A549 (cell line): ENCODE measurements around the gene PLPPR4. TPM values are rescaled to one million over a fixed set of nuclear protein-coding genes. Genes with fewer than 3 reads are reported as not detected.

Source experiments
- ATAC-seq, 2 experiments: fragments of 200-7000 bp in 1 of 2; fragments of >200 bp in 1 of 2; cut with Nextera tagmentation in 1 of 2; cut with Tn5 transposase in 1 of 2; 3 replicates each; pipeline versions ENCODE4 v1.8.0 to v1.9.1; 2018 to 2020; ENCODE audit warnings: mild to moderate bottlenecking in 1 of 2, moderate library complexity in 1 of 2
- CTCF ChIA-PET: fragments of 300-600 bp; sonication (Branson Sonifier 250); formaldehyde crosslinking; extraction: SDS; loops from one replicate; lab custom pipeline; 2021; ENCODE audit warnings: antibody characterized with exemption, inconsistent platforms; lab: Yijun Ruan, JAX
- POLR2A ChIA-PET: fragments of 350-600 bp; formaldehyde crosslinking; extraction: SDS; loops from one replicate; lab custom pipeline; 2021; ENCODE audit warnings: antibody characterized with exemption, inconsistent platforms; lab: Yijun Ruan, JAX
- DNase-seq, 2 experiments: peaks; one replicate each; pipeline versions ENCODE4 v3.0.0 to v3.0.0-alpha.2; 2011 to 2016; ENCODE audit warnings: low read depth in 1 of 2, low spot score in 1 of 2
- FAIRE-seq: peaks from 2 replicates; lab custom pipeline; 2011; peaks lifted over from hg19 to GRCh38; lab: Jason Lieb, UNC
- H3K27ac ChIP-seq, 2 experiments: fragments of >200 bp; sonication (Bioruptor Twin); formaldehyde crosslinking; 3 replicates each; pipeline ENCODE4 v1.5.1; 2016 to 2017
- H3K4me1 ChIP-seq: fragments of >200 bp; sonication (Bioruptor Twin); formaldehyde crosslinking; 3 replicates; pipeline ENCODE4 v1.6.1; 2016
- H3K4me2 ChIP-seq: fragments of >200 bp; sonication (Bioruptor Twin); formaldehyde crosslinking; 3 replicates; pipeline ENCODE4 v1.6.1; 2016
- H3K4me3 ChIP-seq: fragments of >200 bp; sonication (Bioruptor Twin); formaldehyde crosslinking; 3 replicates; pipeline ENCODE4 v1.5.1; 2016
- H3K9me3 ChIP-seq: fragments of >200 bp; sonication (Bioruptor Twin); formaldehyde crosslinking; 3 replicates; pipeline ENCODE4 v1.6.1; 2016
- BHLHE40 ChIP-seq: IDR thresholded peaks from 2 replicates; pipeline ENCODE4 v1.6.1; 2012; ENCODE audit warnings: low read depth, low read length, inconsistent platforms
- CEBPB ChIP-seq, 2 experiments: fragments of >200 bp in 1 of 2; sonication (Bioruptor Twin) in 1 of 2; formaldehyde crosslinking in 1 of 2; IDR thresholded peaks; 2 replicates each; pipeline ENCODE4 v1.6.1; 2012 to 2016
- CHD2 ChIP-seq: fragments of 150-350 bp; IDR thresholded peaks from 2 replicates; pipeline ENCODE4 v1.6.1; 2014; ENCODE audit warnings: low read length; ENCODE audit not compliant: partially characterized antibody
- EHF ChIP-seq: fragments of 250-450 bp; sonication (Bioruptor Pico); IDR thresholded peaks from 2 replicates; pipeline ENCODE4 v1.5.0; 2020; ENCODE audit warnings: mild to moderate bottlenecking
- EHMT2 ChIP-seq: fragments of 200-600 bp; sonication (generic); IDR thresholded peaks from 2 replicates; pipeline ENCODE4 v1.6.1; 2016; ENCODE audit warnings: antibody characterized with exemption, low read depth, mild to moderate bottlenecking, moderate library complexity
- ESRRA ChIP-seq: fragments of 150-350 bp; IDR thresholded peaks from 2 replicates; pipeline ENCODE4 v1.6.1; 2014; ENCODE audit warnings: mild to moderate bottlenecking, low read length, borderline replicate concordance
- GATA3 ChIP-seq: IDR thresholded peaks from 2 replicates; pipeline ENCODE4 v1.6.1; 2012; ENCODE audit warnings: borderline replicate concordance
- HEYL ChIP-seq: fragments of 250-450 bp; sonication (Bioruptor Pico); IDR thresholded peaks from 2 replicates; pipeline ENCODE4 v1.8.0; 2021; ENCODE audit warnings: mild to moderate bottlenecking, moderate library complexity
- HOXB5 ChIP-seq: fragments of 250-450 bp; sonication (Bioruptor Pico); IDR thresholded peaks from 2 replicates; pipeline ENCODE4 v1.5.0; 2020; ENCODE audit warnings: mild to moderate bottlenecking, moderate library complexity
- JUNB ChIP-seq: fragments of >200 bp; sonication (Bioruptor Twin); formaldehyde crosslinking; IDR thresholded peaks from 2 replicates; pipeline ENCODE4 v1.6.1; 2016
- KDM5A ChIP-seq: fragments of 200-600 bp; sonication (generic); IDR thresholded peaks from 2 replicates; pipeline ENCODE4 v1.6.1; 2016; ENCODE audit warnings: antibody characterized with exemption, mild to moderate bottlenecking
- MYC ChIP-seq: IDR thresholded peaks from 2 replicates; pipeline ENCODE4 v1.6.1; 2012; ENCODE audit warnings: mild to moderate bottlenecking, inconsistent platforms, low read length, improper control_type of control experiment, borderline replicate concordance
- NFE2L2 ChIP-seq: fragments of 150-350 bp; conservative IDR thresholded peaks from 2 replicates; pipeline ENCODE4 v1.6.1; 2014; ENCODE audit warnings: low read length
- POLR2AphosphoS2 ChIP-seq: conservative IDR thresholded peaks from 2 replicates; pipeline ENCODE4 v1.6.1; 2012; ENCODE audit warnings: low read length, improper control_type of control experiment, inconsistent platforms
- RARB ChIP-seq: fragments of 250-450 bp; sonication (Bioruptor Pico); IDR thresholded peaks from 2 replicates; pipeline ENCODE4 v1.8.0; 2021; ENCODE audit warnings: mild to moderate bottlenecking, moderate library complexity
- RCOR1 ChIP-seq: fragments of 150-350 bp; IDR thresholded peaks from 2 replicates; pipeline ENCODE4 v1.6.1; 2014; ENCODE audit warnings: antibody characterized with exemption, low read length, low read depth
- RFX5 ChIP-seq: fragments of 450-650 bp; IDR thresholded peaks from 2 replicates; pipeline ENCODE4 v1.7.1; 2014; ENCODE audit warnings: antibody characterized with exemption, mild to moderate bottlenecking, moderate library complexity
- TP53 ChIP-seq: fragments of 250-450 bp; sonication (Bioruptor Pico); IDR thresholded peaks from 2 replicates; pipeline ENCODE4 v1.5.0; 2021; ENCODE audit warnings: mild to moderate bottlenecking, moderate library complexity
- ZC3H11A ChIP-seq: fragments of 450-650 bp; IDR thresholded peaks from 2 replicates; pipeline ENCODE4 v1.6.1; 2014; ENCODE audit warnings: antibody characterized with exemption, mild to moderate bottlenecking
- WGBS: methylation state at CpG from one replicate; pipeline ENCODE4 v1.1.6; 2017; ENCODE audit errors: missing lambda C conversion rate; 5-methylcytosine and 5-hydroxymethylcytosine counted together
- polyA plus RNA-seq, 4 experiments: library from polyadenylated mRNA; depleted of rRNA in 3 of 4; stranded (reverse); fragments of >200 nt; fragmentation: RNase III in 1 of 4; extraction: RNeasy Plus Mini Kit Qiagen cat#74134 plus additional on column Dnase treatment in 1 of 4; gene quantifications; 2 replicates in 3 of 4; 3 replicates in 1 of 4; pipeline ENCODE4 v1.2.3, GENCODE V29; 2011 to 2017
- TF ChIP-seq, protein P1 (sequence below): IDR thresholded peaks from 2 replicates; pipeline ENCODE4 v1.6.1; 2012
- TF ChIP-seq, protein P2 (sequence below): fragments of 450-650 bp; IDR thresholded peaks from 2 replicates; pipeline ENCODE4 v1.6.1; 2014; ENCODE audit warnings: antibody characterized with exemption
- TF ChIP-seq, protein P3 (sequence below): IDR thresholded peaks from 2 replicates; pipeline ENCODE4 v1.6.1; 2012
- TF ChIP-seq, protein P4 (sequence below): fragments of >200 bp; sonication (Bioruptor Twin); formaldehyde crosslinking; IDR thresholded peaks from 3 replicates; pipeline ENCODE4 v1.5.1; 2016

The PLPPR4 gene
- polyA plus RNA-seq, 2 of the 4 experiments (the other 2 are of a cell fraction) = not detected

DNA sequence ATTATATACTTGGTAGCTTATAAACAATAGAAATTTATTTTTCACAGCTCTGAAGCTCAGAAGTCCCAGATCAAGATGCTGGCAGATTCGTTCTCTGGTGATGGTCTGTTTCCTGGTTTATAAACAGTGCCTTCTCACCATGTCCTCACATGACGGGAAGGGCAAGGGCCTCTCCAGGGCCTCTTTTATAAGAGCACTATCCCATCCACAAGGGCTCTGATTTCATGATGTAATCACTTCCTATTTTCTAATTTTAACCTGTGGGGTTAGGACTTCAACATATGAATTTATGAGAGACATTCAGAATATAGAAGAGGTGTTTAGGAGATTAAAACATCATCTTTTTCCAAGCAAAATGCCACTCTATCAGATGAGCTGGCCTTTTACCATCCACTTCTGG is 32.1 kb upstream of the PLPPR4 start:
- TF ChIP-seq KDM5A (no peak), CHD2 (no peak), MYC (no peak), HEYL (no peak)
- FAIRE-seq (no peak), ATAC-seq (no peak), DNase-seq (no peak)
- no peaks in the 10 kb centered on the region for H3K4me1 ChIP-seq
- no peak overlapping the region for H3K27ac ChIP-seq
- H3K4me2 ChIP-seq = no peak overlapping the region
- ChIA-PET POLR2A (no interaction called here), CTCF (no interaction called here)
- H3K4me3 ChIP-seq = no peak overlapping the region
- H3K9me3 ChIP-seq = no peaks in the 10 kb centered on the region
- WGBS = 40% methylated on average over 2 of the region's 2 CpGs

DNA sequence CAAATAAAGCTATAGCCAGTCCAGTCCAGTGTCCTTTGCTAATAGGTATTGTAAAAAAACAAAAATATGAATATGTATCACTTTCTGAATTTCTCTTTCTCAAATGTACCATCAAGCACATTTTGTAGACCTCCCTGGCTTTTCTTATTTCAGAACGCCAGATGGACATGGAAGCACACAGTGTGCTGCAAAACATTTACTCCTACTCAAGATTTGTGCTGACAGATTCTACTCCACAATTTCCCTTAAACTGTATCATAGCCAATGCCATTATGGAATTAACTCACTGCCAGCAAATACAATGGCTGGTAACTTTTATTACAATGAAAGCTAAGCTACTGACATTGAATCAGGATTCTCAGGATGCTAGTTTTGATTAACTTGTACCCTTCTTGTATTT is 30.8 kb upstream of the PLPPR4 start:
- CTCF ChIA-PET = no interaction called here
- POLR2A ChIA-PET = no interaction called here
- FAIRE-seq = no peak

DNA sequence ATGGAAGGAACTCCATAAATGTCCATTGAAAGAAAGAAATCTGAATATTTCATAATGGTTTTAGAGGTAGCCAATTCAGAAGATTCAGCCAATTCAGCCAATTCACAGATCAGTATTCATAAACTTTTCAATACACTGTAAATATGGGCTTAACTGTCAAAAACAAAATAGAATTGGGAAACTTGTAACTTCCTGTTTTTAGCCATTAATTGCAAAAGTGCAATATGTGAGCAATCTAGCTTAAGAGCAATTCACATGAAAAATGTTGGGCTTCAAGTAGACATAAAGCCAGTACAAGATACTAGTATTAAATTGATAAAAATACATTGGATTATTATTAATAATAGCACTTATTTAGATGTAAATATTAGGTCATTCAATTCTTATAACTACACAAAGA is 27.5 kb upstream of the PLPPR4 start:
- H3K4me1 ChIP-seq = no peaks in the 10 kb centered on the region
- H3K9me3 ChIP-seq = no peaks in the 10 kb centered on the region
- DNase-seq = no peak
- no peak for ATAC-seq
- no peak overlapping the region for H3K4me3 ChIP-seq
- TF ChIP-seq ESRRA (no peak), EHF (CRISPR knock-in tag) (no peak), EHMT2 (no peak), NFE2L2 (no peak), CEBPB (IDR thresholded peaks at IDR 0.05) (no peak), RFX5 (no peak), POLR2AphosphoS2 (no peak), ZC3H11A (no peak)
- TF ChIP-seq, protein P1, sequence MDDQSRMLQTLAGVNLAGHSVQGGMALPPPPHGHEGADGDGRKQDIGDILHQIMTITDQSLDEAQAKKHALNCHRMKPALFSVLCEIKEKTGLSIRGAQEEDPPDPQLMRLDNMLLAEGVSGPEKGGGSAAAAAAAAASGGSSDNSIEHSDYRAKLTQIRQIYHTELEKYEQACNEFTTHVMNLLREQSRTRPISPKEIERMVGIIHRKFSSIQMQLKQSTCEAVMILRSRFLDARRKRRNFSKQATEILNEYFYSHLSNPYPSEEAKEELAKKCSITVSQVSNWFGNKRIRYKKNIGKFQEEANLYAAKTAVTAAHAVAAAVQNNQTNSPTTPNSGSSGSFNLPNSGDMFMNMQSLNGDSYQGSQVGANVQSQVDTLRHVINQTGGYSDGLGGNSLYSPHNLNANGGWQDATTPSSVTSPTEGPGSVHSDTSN = no peak
- TF ChIP-seq, protein P2, sequence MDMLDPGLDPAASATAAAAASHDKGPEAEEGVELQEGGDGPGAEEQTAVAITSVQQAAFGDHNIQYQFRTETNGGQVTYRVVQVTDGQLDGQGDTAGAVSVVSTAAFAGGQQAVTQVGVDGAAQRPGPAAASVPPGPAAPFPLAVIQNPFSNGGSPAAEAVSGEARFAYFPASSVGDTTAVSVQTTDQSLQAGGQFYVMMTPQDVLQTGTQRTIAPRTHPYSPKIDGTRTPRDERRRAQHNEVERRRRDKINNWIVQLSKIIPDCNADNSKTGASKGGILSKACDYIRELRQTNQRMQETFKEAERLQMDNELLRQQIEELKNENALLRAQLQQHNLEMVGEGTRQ = no peak
- TF ChIP-seq, protein P3, sequence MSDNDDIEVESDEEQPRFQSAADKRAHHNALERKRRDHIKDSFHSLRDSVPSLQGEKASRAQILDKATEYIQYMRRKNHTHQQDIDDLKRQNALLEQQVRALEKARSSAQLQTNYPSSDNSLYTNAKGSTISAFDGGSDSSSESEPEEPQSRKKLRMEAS = no peak
- no peak for FAIRE-seq
- ChIA-PET POLR2A (no interaction called here), CTCF (no interaction called here)
- H3K4me2 ChIP-seq = no peak overlapping the region
- no peak overlapping the region for H3K27ac ChIP-seq

More for the DNA sequence above, 30.8 kb upstream of the PLPPR4 start:
- no peak overlapping the region for H3K27ac ChIP-seq
- no peaks in the 10 kb centered on the region for H3K9me3 ChIP-seq
- ATAC-seq = no peak
- H3K4me1 ChIP-seq = no peaks in the 10 kb centered on the region
- no peak overlapping the region for H3K4me3 ChIP-seq
- TF ChIP-seq, protein P4, sequence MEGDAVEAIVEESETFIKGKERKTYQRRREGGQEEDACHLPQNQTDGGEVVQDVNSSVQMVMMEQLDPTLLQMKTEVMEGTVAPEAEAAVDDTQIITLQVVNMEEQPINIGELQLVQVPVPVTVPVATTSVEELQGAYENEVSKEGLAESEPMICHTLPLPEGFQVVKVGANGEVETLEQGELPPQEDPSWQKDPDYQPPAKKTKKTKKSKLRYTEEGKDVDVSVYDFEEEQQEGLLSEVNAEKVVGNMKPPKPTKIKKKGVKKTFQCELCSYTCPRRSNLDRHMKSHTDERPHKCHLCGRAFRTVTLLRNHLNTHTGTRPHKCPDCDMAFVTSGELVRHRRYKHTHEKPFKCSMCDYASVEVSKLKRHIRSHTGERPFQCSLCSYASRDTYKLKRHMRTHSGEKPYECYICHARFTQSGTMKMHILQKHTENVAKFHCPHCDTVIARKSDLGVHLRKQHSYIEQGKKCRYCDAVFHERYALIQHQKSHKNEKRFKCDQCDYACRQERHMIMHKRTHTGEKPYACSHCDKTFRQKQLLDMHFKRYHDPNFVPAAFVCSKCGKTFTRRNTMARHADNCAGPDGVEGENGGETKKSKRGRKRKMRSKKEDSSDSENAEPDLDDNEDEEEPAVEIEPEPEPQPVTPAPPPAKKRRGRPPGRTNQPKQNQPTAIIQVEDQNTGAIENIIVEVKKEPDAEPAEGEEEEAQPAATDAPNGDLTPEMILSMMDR = no peak
- TF ChIP-seq RCOR1 = no peak
- no peak for TF ChIP-seq TP53 (CRISPR knock-in tag)
- no peak for TF ChIP-seq NFE2L2
- TF ChIP-seq BHLHE40 = no peak
- no peak for TF ChIP-seq RARB (CRISPR knock-in tag)
- no peak for TF ChIP-seq GATA3
- no peak for TF ChIP-seq HOXB5 (CRISPR knock-in tag)
- no peak for TF ChIP-seq KDM5A
- TF ChIP-seq JUNB = no peak
- no peak for TF ChIP-seq CEBPB (IDR thresholded peaks at IDR 0.05)
- DNase-seq = no peak
- 13% methylated on average over 1 of the region's 1 CpG for WGBS
- no peak overlapping the region for H3K4me2 ChIP-seq
